ENCODE measurements around the gene NDUFV3. TPM values are rescaled to one million over a fixed set of nuclear protein-coding genes. Genes with fewer than 3 reads are reported as not detected.

The NDUFV3 gene
- total RNA-seq, 2 experiments from 2014 or later: 23.1 to 29.4 TPM

DNA sequence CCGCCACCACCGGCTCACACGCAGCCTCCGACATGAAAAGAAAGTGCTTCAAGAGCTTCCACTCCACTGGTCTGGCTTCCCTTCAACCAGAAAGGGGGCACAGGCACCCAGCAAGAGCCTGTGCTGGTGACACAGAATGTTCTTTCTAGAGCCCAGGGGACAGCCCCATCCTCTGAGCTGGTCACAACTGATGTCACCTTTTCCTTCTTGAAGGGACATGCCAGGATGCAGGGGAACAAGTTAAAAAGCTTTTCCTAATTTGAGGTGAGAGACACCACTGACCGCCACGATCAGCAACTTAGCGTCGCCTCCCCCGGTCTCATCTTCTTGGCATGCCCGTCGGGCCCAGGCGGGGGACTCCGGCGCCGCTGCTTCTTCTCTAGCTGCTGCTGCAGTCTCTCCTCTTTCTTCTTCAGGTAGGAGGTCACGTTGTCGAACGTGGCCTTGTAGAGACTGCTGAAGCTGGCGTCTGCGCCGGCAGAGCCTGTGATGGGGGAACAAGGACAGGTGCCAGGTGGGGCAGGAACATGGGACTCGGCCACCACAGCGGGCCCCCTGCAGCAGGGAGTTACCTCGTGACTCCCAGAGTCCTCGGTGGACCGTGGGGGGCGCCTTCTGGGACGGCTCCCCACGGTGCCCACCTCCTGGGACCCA, 43.2 kb upstream of the NDUFV3 start:
- DNase-seq (ENCODE audit: low spot score): no peak
- Histone ChIP-seq H3K27ac (ENCODE audit: low read depth, low read length, poor library complexity, severe bottlenecking) (no peak overlapping the region), H3K4me3 (ENCODE audit: low read depth, low read length, poor library complexity, severe bottlenecking) (no peak overlapping the region), H3K79me2 (ENCODE audit: insufficient read depth, low read depth, low read length) (peaks cover 6% of the 10 kb centered on the region; the same call in 1 of the 2 replicates), H3K9me3 (ENCODE audit: low read length) (no peaks in the 10 kb centered on the region), H3K4me2 (ENCODE audit: low read length) (no peak overlapping the region), H3K9me2 (ENCODE audit: insufficient read depth, low read length) (no peaks in the 10 kb centered on the region), H2AFZ (ENCODE audit: low read length) (no peak overlapping the region), H3K36me3 (ENCODE audit: insufficient read depth, low read length) (peaks cover 95% of the 10 kb centered on the region), H4K20me1 (ENCODE audit: insufficient read depth, low read length) (no peaks in the 10 kb centered on the region; the same call in 1 of the 2 replicates), H3K4me1 (ENCODE audit: insufficient read depth, low read length, poor library complexity, severe bottlenecking) (no peaks in the 10 kb centered on the region)
- no TSS peak for BruUV-seq (replicated peaks)
- intact Hi-C loops (cut with micrococcal nuclease; ENCODE audit: unreplicated experiment): no loop called here
- ChIA-PET POLR2A (no interaction called here), CTCF (ENCODE audit: unreplicated experiment) (no interaction called here)
- no peak for TF ChIP-seq EZH2phosphoT487 (IDR thresholded peaks at IDR 0.05; ENCODE audit: borderline replicate concordance, low read depth, low read length)
- TF ChIP-seq, protein P1, sequence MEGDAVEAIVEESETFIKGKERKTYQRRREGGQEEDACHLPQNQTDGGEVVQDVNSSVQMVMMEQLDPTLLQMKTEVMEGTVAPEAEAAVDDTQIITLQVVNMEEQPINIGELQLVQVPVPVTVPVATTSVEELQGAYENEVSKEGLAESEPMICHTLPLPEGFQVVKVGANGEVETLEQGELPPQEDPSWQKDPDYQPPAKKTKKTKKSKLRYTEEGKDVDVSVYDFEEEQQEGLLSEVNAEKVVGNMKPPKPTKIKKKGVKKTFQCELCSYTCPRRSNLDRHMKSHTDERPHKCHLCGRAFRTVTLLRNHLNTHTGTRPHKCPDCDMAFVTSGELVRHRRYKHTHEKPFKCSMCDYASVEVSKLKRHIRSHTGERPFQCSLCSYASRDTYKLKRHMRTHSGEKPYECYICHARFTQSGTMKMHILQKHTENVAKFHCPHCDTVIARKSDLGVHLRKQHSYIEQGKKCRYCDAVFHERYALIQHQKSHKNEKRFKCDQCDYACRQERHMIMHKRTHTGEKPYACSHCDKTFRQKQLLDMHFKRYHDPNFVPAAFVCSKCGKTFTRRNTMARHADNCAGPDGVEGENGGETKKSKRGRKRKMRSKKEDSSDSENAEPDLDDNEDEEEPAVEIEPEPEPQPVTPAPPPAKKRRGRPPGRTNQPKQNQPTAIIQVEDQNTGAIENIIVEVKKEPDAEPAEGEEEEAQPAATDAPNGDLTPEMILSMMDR (conservative IDR thresholded peaks at IDR 0.05; ENCODE audit: low read length): no peak

DNA sequence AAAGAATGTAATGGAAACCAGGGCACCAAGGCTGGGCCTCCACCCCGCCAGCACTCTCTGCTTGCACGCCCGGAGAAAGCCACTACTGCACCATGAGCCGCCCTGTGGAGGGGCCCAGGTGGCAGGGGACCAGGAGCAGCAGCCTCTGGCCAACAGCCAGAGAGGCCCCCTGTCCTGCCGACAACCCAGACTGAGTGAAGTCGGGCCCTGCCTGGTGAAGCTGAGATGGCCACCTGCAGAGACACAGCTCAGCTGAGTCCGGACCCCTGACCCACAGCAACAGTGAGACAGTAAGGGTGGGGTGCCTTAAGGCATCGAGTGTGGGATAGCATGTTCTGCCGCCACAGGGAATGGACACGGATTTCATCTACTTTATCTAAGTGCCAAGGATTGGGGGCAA, 42.6 kb upstream of the NDUFV3 start:
- TF ChIP-seq, protein P1 (conservative IDR thresholded peaks at IDR 0.05; ENCODE audit: low read length): no peak
- TF ChIP-seq EZH2phosphoT487 (IDR thresholded peaks at IDR 0.05; ENCODE audit: borderline replicate concordance, low read depth, low read length): no peak
- no peaks in the 10 kb centered on the region; the same call in 1 of the 2 replicates for H4K20me1 ChIP-seq (ENCODE audit: insufficient read depth, low read length)
- BruUV-seq (replicated peaks): no TSS peak
- no peak for DNase-seq (ENCODE audit: low spot score)
- H3K4me2 ChIP-seq (ENCODE audit: low read length): no peak overlapping the region
- no peaks in the 10 kb centered on the region for H3K9me3 ChIP-seq (ENCODE audit: low read length)
- H3K4me1 ChIP-seq (ENCODE audit: insufficient read depth, low read length, poor library complexity, severe bottlenecking): no peaks in the 10 kb centered on the region
- no peak overlapping the region for H2AFZ ChIP-seq (ENCODE audit: low read length)
- no peak overlapping the region for H3K27ac ChIP-seq (ENCODE audit: low read depth, low read length, poor library complexity, severe bottlenecking)
- ChIA-PET POLR2A (no interaction called here), CTCF (ENCODE audit: unreplicated experiment) (no interaction called here)
- H3K79me2 ChIP-seq (ENCODE audit: insufficient read depth, low read depth, low read length): peaks cover 6% of the 10 kb centered on the region; the same call in 1 of the 2 replicates
- H3K36me3 ChIP-seq (ENCODE audit: insufficient read depth, low read length): peaks cover 95% of the 10 kb centered on the region
- no peak overlapping the region for H3K4me3 ChIP-seq (ENCODE audit: low read depth, low read length, poor library complexity, severe bottlenecking)
- no peaks in the 10 kb centered on the region for H3K9me2 ChIP-seq (ENCODE audit: insufficient read depth, low read length)
- intact Hi-C loops (cut with micrococcal nuclease; ENCODE audit: unreplicated experiment): no loop called here

DNA sequence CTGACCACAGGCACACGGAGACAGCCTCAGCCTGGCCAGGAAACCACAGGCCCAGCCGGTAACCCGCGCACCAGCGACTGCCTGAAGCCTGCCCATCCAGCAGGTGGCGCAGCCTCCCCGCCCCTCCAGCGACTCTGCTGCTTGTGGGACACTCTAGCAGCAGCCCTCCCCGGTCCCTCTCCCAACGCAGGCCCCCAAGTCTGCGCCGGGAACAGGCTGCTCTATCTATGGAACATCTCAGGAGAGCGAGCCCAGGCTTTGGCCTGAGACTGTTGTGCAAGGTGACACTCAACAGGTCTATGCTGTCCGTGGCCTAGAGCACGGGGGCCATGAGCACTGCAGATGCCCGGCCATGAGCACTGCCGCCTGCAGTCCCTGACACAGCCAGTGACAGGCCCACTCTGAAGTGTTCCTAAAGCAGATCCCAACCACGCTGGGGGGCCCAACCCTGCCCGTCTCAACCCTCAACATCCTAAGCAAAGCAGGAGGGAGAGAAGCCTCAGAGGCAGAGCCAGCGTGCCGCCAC, 42.2 kb upstream of the NDUFV3 start:
- Histone ChIP-seq H3K9me3 (ENCODE audit: low read length) (no peaks in the 10 kb centered on the region), H2AFZ (ENCODE audit: low read length) (no peak overlapping the region), H3K4me3 (ENCODE audit: low read depth, low read length, poor library complexity, severe bottlenecking) (no peak overlapping the region), H3K36me3 (ENCODE audit: insufficient read depth, low read length) (peaks cover 95% of the 10 kb centered on the region), H3K27ac (ENCODE audit: low read depth, low read length, poor library complexity, severe bottlenecking) (no peak overlapping the region), H3K9me2 (ENCODE audit: insufficient read depth, low read length) (no peaks in the 10 kb centered on the region), H3K4me1 (ENCODE audit: insufficient read depth, low read length, poor library complexity, severe bottlenecking) (no peaks in the 10 kb centered on the region), H3K79me2 (ENCODE audit: insufficient read depth, low read depth, low read length) (peaks cover 6% of the 10 kb centered on the region; the same call in 1 of the 2 replicates), H4K20me1 (ENCODE audit: insufficient read depth, low read length) (no peaks in the 10 kb centered on the region; the same call in none of the 2 replicates), H3K4me2 (ENCODE audit: low read length) (no peak overlapping the region)
- TF ChIP-seq, protein P1 (conservative IDR thresholded peaks at IDR 0.05; ENCODE audit: low read length): peak; percentile 76
- TF ChIP-seq EZH2phosphoT487 (IDR thresholded peaks at IDR 0.05; ENCODE audit: borderline replicate concordance, low read depth, low read length): no peak
- peak; percentile 34 for DNase-seq (ENCODE audit: low spot score)
- BruUV-seq (replicated peaks): no TSS peak
- ChIA-PET CTCF (ENCODE audit: unreplicated experiment) (interaction anchor here (0.5 kb wide), 1 partner anchor 87 kb away, joined by 3 read pairs; no protein-coding TSS in a partner anchor), POLR2A (no interaction called here)
- intact Hi-C loops (cut with micrococcal nuclease; ENCODE audit: unreplicated experiment): no loop called here
